HT-29 (cell line): ENCODE data around the gene EFCC1. TPM values are rescaled to one million over a fixed set of nuclear protein-coding genes. Genes with fewer than 3 reads are reported as not detected.

Experiments used
- DNase-seq: peaks from one replicate; pipeline ENCODE4 v3.0.0-alpha.2; 2015; ENCODE audit warnings: low spot score
- total RNA-seq: library from RNA; depleted of rRNA; stranded (reverse); fragments of >200 nt; shearing (Covaris generic); gene quantifications from 2 replicates; pipeline ENCODE4 v1.2.3, GENCODE V29; 2014; rRNA removed

EFCC1 gene
- total RNA-seq, result 0.25 TPM in 1 of 2 replicates, not detected in the other

- no peak for DNase-seq
Measured at GRCh38 chr3:129001101-129001805, at the start of gene EFCC1. Gene EFCC1 (plus strand): TSS chr3:129001304. CDS start chr3:129001629, 325 bp downstream.

GRCh38 chr3:128956440-128956839 lies 44.7 kb upstream of the EFCC1 start:
- no peak for DNase-seq

GRCh38 chr3:128965280-128965679 lies 35.8 kb upstream of the EFCC1 start:
- DNase-seq, result no peak

- DNase-seq, result no peak
Measured at GRCh38 chr3:128965818-128966217, 35.3 kb upstream of the EFCC1 start.

- DNase-seq, result no peak
Measured at GRCh38 chr3:128967748-128968355, 33.3 kb upstream of the EFCC1 start.

GRCh38 chr3:128969993-128970739 lies 30.9 kb upstream of the EFCC1 start:
- DNase-seq, result peak; percentile 70

GRCh38 chr3:128970740-128971047 lies 30.4 kb upstream of the EFCC1 start:
- DNase-seq, result no peak

GRCh38 chr3:128971421-128972100 lies 29.5 kb upstream of the EFCC1 start:
- no peak for DNase-seq

GRCh38 chr3:128973988-128974564 lies 27.0 kb upstream of the EFCC1 start:
- DNase-seq, result no peak

- DNase-seq, result no peak
Measured at GRCh38 chr3:128975276-128975675, 25.8 kb upstream of the EFCC1 start.

GRCh38 chr3:128983293-128984069 lies 17.6 kb upstream of the EFCC1 start:
- no peak for DNase-seq

GRCh38 chr3:128984596-128984995 lies 16.5 kb upstream of the EFCC1 start:
- no peak for DNase-seq

- DNase-seq, result no peak
Measured at GRCh38 chr3:128987302-128988100, 13.6 kb upstream of the EFCC1 start.

- DNase-seq, result no peak
Measured at GRCh38 chr3:128988286-128988685, 12.8 kb upstream of the EFCC1 start.

GRCh38 chr3:128991355-128991895 lies 9.7 kb upstream of the EFCC1 start:
- DNase-seq, result no peak

- DNase-seq, result no peak
Measured at GRCh38 chr3:128992926-128993460, 8.1 kb upstream of the EFCC1 start.

GRCh38 chr3:128993461-128994172 lies 7.5 kb upstream of the EFCC1 start, which contains the start of gene CFAP92:
Gene CFAP92 (minus strand): TSS chr3:128994076. CDS start chr3:128993304, 772 bp downstream.
- DNase-seq, result peak; percentile 91

- DNase-seq, result no peak
Measured at GRCh38 chr3:128994173-128994512, 7.0 kb upstream of the EFCC1 start.
